KOPT-K1 (cell line): Measurements from ENCODE around the gene MITF.

Source experiments
- H3K27ac ChIP-seq: fragments of 200-600 bp; sonication (generic); 2 replicates; pipeline ENCODE4 v1.5.1; 2016; ENCODE audit warnings: antibody characterized with exemption, mild to moderate bottlenecking, low read depth, low read length; ENCODE audit not compliant: poor library complexity, severe bottlenecking
- H3K36me3 ChIP-seq: fragments of 200-600 bp; sonication (generic); 2 replicates; pipeline ENCODE4 v1.5.1; 2017; ENCODE audit warnings: antibody characterized with exemption, mild to moderate bottlenecking, low read length, moderate library complexity; ENCODE audit not compliant: insufficient read depth
- H3K9me3 ChIP-seq: fragments of 200-600 bp; sonication (generic); 2 replicates; pipeline ENCODE4 v1.5.1; 2017; ENCODE audit warnings: antibody characterized with exemption, low read length, mild to moderate bottlenecking; ENCODE audit not compliant: insufficient read depth, poor library complexity, severe bottlenecking

MITF gene

DNA sequence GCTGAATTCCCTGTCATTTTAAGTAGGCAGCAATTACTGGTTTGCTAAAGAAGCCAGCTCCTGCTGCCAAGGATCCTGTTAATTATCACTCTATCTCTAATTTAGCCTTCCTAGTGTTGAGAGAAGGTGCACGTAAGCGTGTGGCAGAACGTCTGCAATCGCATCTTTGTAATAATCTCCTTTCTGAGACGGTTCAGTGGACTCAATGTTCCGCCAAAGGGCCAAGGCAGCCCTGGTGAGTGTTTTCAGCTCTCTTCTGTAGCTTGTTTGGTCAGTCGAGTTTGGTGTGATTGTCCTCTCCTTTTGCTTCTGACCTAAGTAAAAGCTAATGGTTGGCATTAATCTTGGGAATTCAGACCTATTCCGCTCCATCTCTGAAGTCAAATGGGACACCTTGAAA lies 24.2 kb downstream of the MITF start:
- Histone ChIP-seq H3K36me3 (no peaks in the 10 kb centered on the region), H3K27ac (no peak overlapping the region), H3K9me3 (no peaks in the 10 kb centered on the region)

DNA sequence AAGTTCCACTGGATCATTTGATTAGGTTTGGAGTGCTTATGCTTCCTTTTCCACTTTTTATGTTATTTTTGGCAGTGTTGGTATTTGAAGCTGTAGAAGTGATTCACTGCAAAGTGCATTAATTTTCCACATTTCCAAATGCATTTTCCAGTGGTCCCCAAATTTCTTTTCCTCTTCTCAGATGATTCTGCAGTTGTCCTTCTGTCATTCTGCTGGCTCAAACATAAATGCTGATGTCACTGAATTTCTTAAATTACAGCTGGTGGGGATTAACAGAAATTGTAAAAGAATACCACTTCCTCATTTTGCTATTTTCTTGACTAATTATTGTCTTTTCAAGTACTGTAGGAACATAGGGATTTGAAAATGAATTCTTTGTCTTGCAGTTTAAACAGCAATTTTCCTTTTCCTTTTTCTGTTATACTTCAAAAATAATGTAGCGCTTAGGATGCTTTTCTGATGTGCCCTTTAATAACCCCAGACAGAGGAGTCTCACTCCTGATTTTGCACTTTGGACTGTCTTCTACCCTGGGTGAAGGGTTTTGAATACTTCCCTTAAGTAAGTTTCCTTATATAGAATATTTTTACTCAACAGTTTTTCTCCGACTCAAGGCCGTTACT lies 25.0 kb downstream of the MITF start:
- H3K27ac ChIP-seq, result no peak overlapping the region

DNA sequence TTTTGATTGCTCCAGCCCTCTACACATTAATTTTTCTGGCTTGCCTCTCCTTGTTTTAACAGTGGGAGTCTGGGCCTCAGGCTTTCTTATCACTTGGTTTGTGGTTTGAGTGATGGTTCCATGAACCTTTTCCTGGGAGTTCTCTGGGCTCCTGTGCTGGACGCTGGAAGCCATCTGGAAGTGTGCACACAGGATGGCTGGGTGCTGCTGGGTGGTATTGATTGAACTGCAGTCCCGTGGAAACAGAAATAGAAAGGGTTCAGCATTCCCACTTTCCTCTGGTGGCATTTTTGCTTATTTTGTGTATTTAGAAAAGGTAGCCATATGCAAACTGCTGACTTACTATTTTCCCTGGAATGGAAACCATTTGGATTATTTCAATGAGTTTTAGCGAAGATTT lies 25.6 kb downstream of the MITF start:
- Histone ChIP-seq H3K36me3 (no peaks in the 10 kb centered on the region), H3K27ac (no peak overlapping the region), H3K9me3 (no peaks in the 10 kb centered on the region)

More for the DNA sequence above, 25.0 kb downstream of the MITF start:
- Histone ChIP-seq H3K36me3 (no peaks in the 10 kb centered on the region), H3K9me3 (no peaks in the 10 kb centered on the region)

DNA sequence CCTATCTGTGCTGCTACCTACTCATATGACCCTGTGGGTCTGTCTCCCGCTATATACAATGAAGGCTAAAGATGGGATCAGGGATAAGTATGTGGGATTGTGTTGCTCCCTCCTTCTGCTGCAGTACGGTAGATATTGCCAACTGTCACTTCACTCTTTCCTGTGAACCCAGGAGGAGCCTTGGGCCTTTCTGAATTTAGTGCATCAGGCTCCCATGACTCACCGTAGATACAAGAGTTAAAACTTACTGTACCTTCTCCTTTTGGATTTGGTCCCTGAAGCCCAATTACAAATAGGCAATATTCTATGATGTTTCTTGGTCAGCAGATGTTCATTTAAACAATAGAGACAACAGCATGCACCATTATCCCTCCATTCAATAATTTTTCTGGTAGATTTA lies 27.4 kb downstream of the MITF start:
- Histone ChIP-seq H3K9me3 (no peaks in the 10 kb centered on the region), H3K36me3 (no peaks in the 10 kb centered on the region), H3K27ac (no peak overlapping the region)

DNA sequence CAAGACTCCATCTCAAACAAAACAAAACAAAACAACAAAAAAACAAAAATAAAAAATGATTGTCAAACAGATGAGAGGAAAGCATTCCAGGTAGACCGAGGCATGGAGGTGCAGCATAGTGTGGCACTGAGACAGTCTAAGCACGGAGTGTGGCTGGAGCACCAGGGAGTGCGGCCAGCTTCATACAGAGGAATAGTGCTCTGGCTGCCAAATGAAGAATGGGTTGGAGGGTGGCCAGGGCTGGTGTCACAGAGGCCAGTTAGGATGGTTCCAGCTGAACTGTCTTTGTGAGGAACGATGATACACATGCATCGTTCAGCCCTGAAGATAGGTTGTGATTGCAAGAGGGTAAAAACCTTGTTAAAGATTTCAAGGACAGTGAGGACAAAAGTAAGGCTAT lies 28.3 kb downstream of the MITF start:
- no peak overlapping the region for H3K27ac ChIP-seq

DNA sequence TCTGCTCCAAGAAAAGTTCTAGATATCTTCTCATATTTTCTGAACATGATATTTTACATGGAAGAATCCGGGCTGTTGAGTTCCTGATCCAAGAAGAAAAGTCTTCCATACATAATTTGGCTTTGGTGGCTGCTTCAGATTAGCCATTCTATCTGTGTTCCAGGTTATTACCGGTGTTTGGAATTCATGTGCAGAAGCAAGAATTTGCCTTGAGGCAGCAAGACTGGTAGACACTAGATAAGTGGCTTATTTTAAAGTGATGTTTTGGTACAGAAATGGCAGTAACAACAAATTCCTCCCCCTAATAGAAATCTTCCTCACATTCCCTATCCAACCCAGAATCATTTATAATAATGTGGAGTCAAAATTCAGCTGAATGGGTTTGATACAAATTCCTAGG lies 29.2 kb downstream of the MITF start:
- H3K36me3 ChIP-seq, result no peaks in the 10 kb centered on the region

More for the DNA sequence above, 28.3 kb downstream of the MITF start:
- Histone ChIP-seq H3K9me3 (no peaks in the 10 kb centered on the region), H3K36me3 (no peaks in the 10 kb centered on the region)

DNA sequence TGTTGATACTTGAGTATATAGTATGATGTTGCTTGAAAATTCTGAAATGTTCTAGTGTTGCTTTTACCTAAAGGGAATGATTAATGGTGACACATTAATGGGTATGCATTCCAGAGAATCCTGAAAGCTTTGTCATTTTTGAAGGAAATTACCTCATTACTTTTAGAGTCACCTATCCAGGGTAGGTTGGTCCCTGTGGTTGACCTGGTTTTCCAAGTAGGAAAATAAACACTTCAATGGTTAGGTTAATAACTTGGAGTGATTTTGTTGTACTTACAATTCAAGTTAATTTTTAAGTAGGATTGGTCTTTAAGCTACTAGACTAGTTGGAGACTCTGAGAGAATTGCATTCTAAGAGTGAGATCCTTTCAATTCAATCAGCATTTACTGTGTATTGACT lies 31.0 kb downstream of the MITF start:
- no peak overlapping the region for H3K27ac ChIP-seq
- H3K36me3 ChIP-seq, result no peaks in the 10 kb centered on the region
- no peaks in the 10 kb centered on the region for H3K9me3 ChIP-seq

More for the DNA sequence above, 29.2 kb downstream of the MITF start:
- Histone ChIP-seq H3K9me3 (no peaks in the 10 kb centered on the region), H3K27ac (no peak overlapping the region)

DNA sequence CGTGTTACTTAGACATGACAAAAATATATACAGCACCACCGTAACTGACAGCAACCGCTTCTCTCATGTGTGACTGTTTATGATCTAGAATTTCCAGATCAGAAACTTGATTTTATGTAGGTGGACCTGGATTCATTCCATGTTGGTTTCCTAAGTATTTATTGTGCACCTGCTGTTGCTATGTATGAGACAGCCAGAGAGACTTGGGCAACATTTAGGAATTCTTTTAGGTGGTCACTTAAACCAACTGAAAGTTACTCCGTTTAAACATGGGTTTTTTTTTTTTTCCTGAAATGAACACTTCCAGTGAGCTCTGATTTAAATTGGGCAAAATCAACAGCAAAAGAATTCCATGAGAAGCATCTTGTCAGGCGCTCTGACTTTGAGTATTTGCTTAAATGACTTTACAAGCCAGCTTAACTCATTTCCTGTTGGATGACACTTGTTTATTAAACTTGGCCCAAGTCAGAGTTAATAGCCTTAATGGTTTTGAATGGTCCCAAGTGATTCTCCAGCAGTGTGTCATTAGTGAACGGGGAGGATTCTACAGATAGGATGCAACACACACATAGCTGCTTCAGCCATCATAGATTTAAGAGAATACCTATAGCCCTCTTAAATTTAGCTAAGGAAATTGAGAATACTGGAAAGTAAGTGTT lies 31.8 kb downstream of the MITF start:
- Histone ChIP-seq H3K9me3 (no peaks in the 10 kb centered on the region), H3K27ac (no peak overlapping the region)

DNA sequence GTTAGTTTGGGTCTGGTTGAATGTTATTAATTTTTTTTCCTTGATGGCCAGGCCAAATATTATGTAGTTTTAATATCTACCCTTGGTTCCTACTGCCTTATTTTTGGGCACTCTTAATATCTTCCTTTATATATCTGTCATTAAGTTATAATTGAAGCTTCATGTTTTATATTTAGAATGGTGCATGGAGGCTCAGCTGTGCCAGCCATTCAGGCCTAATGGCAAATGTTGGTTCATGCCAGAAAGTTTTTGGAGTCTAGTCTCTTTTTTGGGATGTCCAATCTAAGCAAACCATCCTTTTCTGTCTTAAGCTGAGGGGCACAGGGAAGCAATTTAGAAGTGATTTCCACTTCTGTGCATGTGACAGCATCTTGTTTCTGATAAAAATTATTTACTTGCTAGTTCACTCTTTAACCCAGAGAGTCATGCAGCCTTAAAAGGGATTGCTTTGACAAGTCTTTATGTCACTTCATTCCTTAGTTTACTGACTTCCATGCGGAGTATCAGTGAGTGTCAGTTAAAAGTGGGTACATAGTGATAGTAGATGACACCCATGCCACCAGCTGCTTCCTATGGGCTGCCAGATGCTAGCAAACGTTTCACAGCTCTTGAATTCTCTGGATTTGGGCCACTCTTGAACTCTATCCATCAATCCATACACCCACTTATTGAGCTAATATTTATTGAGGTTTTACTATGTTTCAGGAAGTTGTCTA lies 33.0 kb downstream of the MITF start:
- Histone ChIP-seq H3K9me3 (no peaks in the 10 kb centered on the region), H3K36me3 (no peaks in the 10 kb centered on the region), H3K27ac (no peak overlapping the region)

More for the DNA sequence above, 31.8 kb downstream of the MITF start:
- no peaks in the 10 kb centered on the region for H3K36me3 ChIP-seq

DNA sequence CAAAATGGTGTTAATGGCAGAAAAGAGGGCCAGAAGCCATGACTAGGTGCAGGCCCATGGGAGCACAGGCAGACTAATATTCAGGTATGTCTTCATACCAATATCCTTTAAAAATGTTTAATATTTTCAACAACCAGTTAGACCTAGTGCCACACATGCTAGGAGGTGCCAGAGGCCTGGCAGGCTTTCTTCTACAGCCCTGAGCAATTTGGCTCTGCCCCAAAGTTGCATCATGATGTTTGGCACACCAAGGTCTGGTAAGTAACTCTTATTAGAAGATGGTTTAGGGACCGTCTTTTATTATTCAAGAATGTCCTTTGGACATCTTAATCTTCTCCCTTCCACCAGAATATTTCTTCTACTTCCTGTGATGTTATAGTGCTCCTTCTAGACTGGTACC lies 34.8 kb downstream of the MITF start:
- Histone ChIP-seq H3K27ac (no peak overlapping the region), H3K36me3 (no peaks in the 10 kb centered on the region), H3K9me3 (no peaks in the 10 kb centered on the region)

DNA sequence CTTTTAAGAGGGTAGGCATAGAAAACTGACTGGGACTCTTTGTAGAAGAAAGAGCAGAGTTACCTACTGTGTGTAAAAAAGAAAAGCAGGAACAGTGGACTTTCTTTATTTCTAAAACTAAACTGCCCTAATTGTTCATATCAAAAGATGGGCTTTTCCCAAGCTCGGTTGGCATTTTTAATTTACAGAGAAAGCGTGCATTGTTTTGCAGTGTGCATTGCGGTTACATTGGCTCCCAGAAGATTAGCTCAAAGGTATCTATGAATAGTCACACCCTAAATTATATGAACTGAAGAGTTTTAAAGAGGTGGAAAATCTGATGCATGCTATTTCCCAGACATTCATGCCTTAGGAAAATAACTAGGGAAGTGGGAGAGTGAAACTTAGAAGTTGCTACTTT lies 36.5 kb downstream of the MITF start:
- Histone ChIP-seq H3K27ac (no peak overlapping the region), H3K9me3 (no peaks in the 10 kb centered on the region), H3K36me3 (no peaks in the 10 kb centered on the region)

DNA sequence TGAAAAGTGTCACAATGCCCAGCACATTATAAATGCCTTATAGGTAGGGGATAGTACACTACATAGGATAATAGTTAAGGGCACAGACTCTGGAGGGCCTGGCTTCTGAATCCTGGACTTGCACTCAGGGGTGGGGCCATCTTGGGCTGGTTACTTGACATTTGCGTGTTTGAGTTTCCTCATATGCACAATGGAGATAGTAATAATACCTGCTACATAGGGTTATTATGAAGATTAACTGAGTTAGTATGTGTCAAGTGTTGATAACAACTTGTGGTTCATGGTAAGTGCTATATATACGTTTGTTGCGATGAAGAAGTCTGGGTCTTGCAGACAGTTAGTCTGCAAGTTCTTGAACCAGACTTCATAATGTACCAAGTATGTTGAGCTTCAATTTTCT lies 37.0 kb downstream of the MITF start:
- H3K9me3 ChIP-seq, result no peaks in the 10 kb centered on the region
- no peak overlapping the region for H3K27ac ChIP-seq
- no peaks in the 10 kb centered on the region for H3K36me3 ChIP-seq

DNA sequence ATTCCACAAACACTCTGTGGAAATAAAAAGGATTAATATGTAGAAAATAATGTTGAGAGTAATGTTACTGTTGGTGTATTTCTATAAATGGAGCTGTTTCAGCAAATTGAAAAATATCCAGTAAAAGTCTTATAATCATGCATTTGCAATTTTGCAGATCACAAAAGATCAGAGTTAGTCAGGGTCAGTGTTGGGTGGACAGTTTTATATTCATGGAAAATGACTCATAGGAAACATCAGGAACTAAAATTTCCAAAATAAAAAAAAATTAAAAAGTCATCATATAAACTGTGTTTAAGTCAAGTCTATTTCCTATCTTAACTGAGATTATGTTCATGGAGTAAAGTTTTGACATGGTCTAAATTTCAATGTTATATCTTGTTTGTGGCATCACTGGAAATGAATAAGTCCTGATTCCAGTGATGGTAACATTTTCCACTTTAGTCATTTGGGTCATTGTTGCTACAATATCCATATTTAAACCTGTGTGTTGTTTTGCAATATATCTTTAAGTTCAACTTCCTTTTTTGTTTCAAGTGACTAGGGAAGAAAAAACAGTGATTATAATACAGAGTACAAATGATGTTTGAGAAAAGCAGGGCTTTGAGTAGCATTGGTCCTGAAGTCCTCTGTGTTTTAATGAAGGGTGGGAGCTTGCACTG lies 37.8 kb downstream of the MITF start:
- H3K9me3 ChIP-seq, result no peaks in the 10 kb centered on the region
- H3K27ac ChIP-seq, result no peak overlapping the region
- H3K36me3 ChIP-seq, result no peaks in the 10 kb centered on the region

DNA sequence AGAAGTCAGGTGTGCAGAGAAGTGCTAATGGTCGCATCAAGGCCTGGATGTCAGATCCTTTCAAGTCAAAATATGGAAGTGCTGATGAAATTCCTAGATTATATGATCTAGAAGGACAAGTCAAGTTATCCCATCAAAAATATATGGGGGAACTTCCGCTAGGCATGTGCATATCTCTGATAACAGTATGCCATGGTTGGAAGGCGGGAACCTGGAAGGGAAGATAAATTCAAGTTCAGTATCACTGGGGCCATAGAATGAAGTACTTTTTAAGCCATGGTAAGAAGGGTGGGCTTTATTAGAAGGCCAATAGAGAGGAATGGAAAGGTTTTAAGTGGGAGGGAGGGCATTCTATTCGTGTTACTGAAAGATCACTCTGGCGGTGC lies 38.3 kb downstream of the MITF start:
- no peaks in the 10 kb centered on the region for H3K9me3 ChIP-seq
- H3K27ac ChIP-seq, result no peak overlapping the region
- H3K36me3 ChIP-seq, result no peaks in the 10 kb centered on the region

DNA sequence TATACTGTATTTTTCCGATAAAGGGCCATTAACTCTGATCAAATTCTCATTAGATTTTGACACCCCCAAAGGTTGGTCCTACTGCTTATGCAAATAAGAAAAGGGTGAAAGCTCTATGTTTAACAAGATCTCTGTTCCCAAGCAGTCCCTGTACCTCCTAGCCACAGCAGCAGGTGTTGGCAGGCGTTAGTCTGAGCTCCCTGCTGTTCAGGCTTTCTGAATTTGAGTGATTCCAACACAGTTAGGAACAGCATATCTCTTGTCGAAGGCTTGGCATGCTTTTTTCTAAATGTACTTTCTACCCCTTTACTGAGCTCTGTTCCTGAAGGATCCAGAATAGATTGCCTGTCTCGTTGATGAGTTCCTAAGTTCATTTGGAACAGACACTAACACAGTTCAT lies 42.3 kb downstream of the MITF start:
- H3K36me3 ChIP-seq, result no peaks in the 10 kb centered on the region
- no peak overlapping the region for H3K27ac ChIP-seq
- no peaks in the 10 kb centered on the region for H3K9me3 ChIP-seq
